GM18499 (cell line): ENCODE data around the gene GATM.
"Not testable (repeated sequence)": the region's sequence is repeated elsewhere in the genome, so short reads cannot be mapped to it uniquely, and the experiment has no call there.

Experiments
- ATAC-seq: cut with Tn5 transposase; IDR thresholded peaks from one replicate; pipeline ENCODE4 v1.9.1; 2021; ENCODE audit warnings: moderate number of reproducible peaks; ENCODE audit not compliant: insufficient read depth, unreplicated experiment

GATM gene

GRCh38 chr15:45391746-45392583, 13.6 kb upstream of the GATM start:
- ATAC-seq: peak; percentile 92

- no peak for ATAC-seq
These were observed 11.0 kb upstream of the GATM start for GRCh38 chr15:45389351-45389750.

- no peak for ATAC-seq
These were observed 9.2 kb upstream of the GATM start for GRCh38 chr15:45387380-45388007.

- no peak for ATAC-seq
These were observed 8.6 kb upstream of the GATM start for GRCh38 chr15:45386974-45387373.

- no peak for ATAC-seq
These were observed 8.1 kb upstream of the GATM start for GRCh38 chr15:45386420-45386819.

GRCh38 chr15:45385590-45385989, 7.2 kb upstream of the GATM start:
- no peak for ATAC-seq

GRCh38 chr15:45384700-45385099, 6.4 kb upstream of the GATM start:
- no peak for ATAC-seq

GRCh38 chr15:45378913-45379262, 544 bp upstream of the GATM start:
- no peak for ATAC-seq

GRCh38 chr15:45377609-45378148, 665 bp downstream of the GATM start:
- ATAC-seq: peak; percentile 14

GRCh38 chr15:45376967-45377608, 1.3 kb downstream of the GATM start:
- ATAC-seq: no peak

GRCh38 chr15:45376300-45376928, 1.9 kb downstream of the GATM start:
- no peak for ATAC-seq

GRCh38 chr15:45375836-45376235, 2.5 kb downstream of the GATM start:
- ATAC-seq: no peak

GRCh38 chr15:45373976-45374375, 4.4 kb downstream of the GATM start:
- no peak for ATAC-seq

- no peak for ATAC-seq
These were observed 6.0 kb downstream of the GATM start for GRCh38 chr15:45372041-45372995.

- no peak for ATAC-seq
These were observed 6.8 kb downstream of the GATM start for GRCh38 chr15:45371546-45371945.

GRCh38 chr15:45370042-45370441, 8.3 kb downstream of the GATM start:
- ATAC-seq: not testable (repeated sequence)

GRCh38 chr15:45367222-45367621, 11.1 kb downstream of the GATM start:
- ATAC-seq: not testable (repeated sequence)

GRCh38 chr15:45364271-45364670, 14.1 kb downstream of the GATM start:
- no peak for ATAC-seq

- no peak for ATAC-seq
These were observed 14.5 kb downstream of the GATM start for GRCh38 chr15:45363801-45364200.

GRCh38 chr15:45363334-45363733, 15.0 kb downstream of the GATM start:
- ATAC-seq: no peak
